GM21717 (cell line): ENCODE measurements around the gene ZNF787.
A peak's percentile ranks its signal among the peaks of the same experiment; 100 is the strongest.

Experiments used
- ATAC-seq: cut with Tn5 transposase; IDR thresholded peaks from one replicate; pipeline ENCODE4 v1.9.1; 2021; ENCODE audit warnings: mild to moderate bottlenecking, moderate library complexity; ENCODE audit not compliant: unreplicated experiment

ZNF787 gene

GRCh38 chr19:56089344-56089743, 31.8 kb downstream of the ZNF787 start:
- no peak for ATAC-seq

DNA sequence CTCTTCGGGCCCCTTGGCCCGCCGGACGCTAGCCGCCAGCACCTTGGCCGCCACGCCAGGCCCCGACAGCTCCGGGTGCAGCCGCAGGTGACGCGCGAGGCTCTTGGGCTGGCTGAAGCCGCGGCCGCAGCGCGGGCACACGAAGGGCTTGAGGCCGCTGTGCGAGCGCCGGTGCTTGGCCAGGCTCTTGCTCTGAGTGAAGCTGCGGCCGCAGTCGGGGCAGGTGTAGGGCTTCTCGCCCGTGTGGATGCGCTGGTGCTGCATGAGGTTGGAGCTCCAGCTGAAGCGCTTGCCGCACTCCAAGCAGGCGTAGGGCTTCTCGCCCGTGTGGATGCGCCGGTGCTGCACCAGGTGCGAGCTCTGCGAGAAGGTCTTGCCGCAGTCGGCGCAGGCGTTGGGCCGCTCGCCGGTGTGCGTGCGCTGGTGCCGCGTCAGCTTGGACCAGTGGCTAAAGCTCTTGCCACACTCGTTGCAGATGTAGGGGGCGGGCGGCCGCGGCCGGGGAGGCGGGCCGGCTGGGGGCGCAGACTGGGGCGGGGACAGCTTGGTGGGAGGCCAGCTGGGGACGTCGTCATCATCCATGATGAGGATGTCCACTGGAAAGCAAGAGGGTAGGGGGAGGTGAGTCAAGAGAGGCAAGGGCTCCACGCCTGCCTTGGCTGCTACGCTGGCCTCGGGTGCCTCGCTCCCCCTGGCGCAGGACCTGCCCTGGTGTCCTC, 32.4 kb downstream of the ZNF787 start:
- ATAC-seq: no peak

DNA sequence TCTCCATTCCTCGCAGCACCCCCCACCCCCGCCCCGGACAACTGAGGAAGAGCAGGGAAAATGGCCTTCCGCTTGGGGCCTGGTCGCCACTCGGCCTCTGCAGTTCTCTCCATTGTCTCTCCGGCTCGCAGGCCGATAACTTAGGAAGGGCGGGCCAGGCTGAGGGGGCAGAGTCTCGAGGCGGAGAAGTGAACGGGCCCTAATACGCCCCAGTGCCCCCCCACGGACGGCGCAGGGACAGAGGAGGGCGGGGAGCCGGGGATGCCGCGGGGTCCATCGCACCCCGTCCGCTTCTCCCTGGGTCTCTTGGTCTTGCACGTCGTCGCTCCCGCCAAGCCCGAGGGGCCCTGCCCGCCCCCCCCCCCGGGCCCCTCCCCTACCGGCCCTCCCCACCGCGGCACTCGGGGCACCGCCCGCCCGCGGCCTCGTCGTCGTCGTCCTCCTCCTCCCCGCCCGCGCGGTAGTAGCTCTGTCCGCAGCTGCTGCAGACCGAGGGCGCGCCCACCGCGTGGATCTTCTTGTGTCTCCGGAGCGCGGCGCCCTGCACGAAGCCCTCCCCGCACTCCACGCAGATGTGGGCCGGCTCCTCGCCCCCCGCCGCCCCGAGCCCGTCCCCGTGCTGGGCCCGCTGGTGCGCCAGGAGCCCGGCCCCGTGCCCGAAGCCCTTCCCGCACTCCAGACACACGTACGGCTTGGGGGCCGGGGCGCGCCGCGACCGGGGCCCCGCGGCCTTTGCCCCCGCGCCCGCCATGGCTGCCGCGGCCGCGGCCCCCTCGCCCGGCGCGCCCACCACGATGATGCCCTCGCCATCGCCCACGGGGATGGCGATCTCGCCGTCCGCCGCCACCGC, 33.2 kb downstream of the ZNF787 start:
- ATAC-seq: no peak

- ATAC-seq: no peak
Measured at GRCh38 chr19:56086671-56087430, 34.2 kb downstream of the ZNF787 start.

DNA sequence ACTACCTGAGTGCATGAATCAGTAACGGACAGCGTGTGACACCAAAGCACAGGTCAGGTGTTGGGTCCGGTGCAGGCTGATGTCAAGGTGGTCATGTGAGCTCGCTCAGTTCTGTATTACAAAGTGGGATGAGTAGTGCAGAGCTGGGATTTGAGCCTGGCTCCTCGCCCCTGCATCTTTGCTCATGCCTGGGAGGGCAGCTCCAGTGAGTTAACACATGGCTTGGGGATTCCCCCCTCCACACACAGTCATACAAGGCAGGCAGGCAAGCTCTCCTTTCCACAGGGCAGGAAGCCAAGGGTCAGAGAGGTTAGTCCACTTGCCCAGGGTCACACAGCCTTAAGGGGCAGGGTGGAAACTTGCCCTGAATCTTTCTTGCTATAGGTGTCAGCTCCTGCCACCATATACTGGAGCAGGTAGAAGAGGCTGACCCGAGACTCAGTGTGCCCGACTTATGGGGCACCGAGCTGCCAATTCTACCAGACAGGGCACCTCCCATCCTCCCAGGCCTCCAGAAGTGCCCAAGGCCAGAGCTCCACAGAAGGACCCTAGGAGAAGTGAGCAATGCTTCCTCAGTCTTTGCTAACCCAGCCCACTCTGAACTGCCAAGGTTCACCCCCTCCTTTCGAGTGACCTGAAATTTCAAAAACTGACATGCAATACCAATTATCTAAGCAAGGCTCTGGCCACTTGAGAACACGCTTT, 35.4 kb downstream of the ZNF787 start:
- no peak for ATAC-seq

- ATAC-seq: no peak
Measured at GRCh38 chr19:56084835-56085536, 36.1 kb downstream of the ZNF787 start.

DNA sequence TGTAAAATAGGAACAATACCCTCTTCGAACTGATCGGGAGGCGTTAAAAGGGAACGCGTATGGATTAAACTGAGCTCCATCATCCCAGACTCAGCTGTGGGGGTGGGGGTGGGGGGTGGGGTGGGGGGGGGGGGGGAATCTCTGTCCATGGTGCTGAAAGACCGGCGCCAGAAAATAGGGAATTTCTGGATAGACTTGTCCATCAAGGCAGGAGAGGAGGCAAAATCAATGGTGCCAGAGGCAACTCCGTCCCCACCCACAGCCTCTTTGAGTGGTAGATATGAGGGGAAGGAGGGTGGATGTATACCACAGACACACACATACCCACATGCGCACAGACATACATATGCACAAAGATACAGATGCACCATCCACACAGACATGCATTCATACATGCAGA, 37.4 kb downstream of the ZNF787 start:
- no peak for ATAC-seq

GRCh38 chr19:56080669-56081401, 40.3 kb downstream of the ZNF787 start:
- ATAC-seq: peak; percentile 59

DNA sequence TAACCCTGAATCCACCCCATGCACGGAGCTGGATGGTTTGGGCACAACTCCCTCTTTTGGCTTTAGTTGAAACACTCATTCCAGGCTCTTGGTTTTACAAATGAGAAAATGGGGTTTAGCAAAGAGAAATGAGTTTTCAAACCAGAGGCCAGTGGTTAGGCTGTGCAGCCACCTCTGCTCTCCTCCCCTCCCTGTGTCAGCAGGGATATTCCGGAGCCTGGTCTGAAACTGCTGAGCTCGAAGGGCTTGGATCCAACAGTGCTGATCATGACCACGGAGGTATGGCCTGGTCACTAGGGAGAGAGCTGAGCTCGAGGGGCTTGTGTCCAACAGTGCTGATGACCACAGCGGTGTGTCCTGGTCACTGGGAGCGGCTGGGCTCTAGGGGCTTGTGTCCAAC, 41.5 kb downstream of the ZNF787 start:
- ATAC-seq: no peak

DNA sequence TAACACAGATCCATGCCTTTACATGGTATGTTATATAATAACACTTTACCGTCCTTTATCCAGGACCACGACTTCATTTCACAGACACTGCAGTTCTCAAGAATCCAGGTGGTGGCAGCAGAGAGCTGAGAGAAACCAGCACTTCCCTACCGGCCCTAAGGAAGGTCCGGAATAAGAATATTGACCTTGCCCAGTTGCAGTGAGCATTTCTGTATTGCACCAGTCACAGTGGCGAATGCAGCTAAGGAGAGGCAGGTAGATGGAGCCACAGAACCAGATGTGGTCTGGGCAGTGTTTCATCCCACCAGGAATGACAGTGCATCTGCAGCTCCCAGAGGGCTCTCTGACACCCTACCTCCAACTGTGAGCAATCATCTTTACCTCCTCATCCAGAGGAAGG, 44.6 kb downstream of the ZNF787 start:
- no peak for ATAC-seq

- ATAC-seq: no peak
Measured at GRCh38 chr19:56071151-56071550, 49.9 kb downstream of the ZNF787 start.

DNA sequence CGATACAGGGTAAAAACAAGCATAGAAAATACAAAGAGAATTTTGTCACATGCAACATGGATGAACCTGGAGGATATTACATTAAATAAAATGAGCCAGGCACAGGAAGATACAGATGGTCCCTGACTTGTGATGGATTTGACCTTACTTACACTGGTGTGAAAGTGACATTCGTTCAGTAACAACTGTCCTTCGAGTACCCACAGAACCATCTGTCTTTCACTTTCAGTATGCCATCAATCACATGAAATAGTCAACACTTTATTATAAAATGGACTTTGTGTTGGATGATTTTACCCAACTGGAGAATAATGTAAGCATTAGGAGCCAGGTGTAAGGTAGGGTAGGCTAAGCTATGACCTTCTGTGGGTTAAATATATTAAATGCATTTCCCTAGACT, 51.5 kb downstream of the ZNF787 start:
- ATAC-seq: no peak

DNA sequence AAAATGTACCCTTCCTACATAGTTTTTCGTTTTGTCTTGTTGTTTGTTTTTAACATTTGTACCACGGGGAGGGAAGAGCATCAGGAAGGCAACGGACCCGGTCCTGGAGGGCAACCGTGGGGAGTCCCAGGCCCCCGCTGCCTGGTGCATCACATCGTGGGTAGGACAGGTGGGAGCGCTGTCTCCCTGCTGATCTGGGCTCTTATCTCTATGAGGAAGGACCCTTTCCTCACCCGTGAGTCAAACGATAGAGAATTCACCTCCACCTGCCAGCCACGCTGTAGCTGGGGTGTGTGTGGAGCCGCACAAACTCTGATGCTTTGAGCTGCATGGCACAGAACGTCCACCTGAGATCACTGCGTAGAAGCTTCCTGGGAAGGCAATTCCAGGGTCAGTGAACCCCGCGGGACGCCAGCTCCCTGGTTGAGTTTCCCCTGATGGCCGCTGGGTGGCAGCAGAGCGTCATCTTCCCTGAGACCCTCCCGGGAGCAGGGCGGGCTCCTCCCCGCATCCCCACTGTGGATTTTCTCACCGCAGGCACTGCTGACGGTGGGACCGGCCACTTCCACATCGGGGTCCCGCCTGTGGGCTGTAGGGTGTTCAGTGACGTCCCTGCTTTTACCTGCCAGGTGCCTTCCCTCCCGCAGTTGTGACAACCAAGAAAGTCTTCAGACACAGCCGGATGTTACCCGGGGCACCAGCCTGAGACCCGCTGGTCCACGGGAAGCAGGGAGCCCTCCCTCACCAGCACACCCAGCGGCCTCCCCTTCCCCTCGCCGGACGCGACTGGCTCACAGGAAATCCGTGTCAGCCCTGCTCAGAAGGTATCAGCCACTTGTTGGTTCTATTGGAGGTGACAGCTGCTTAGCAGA, 54.7 kb downstream of the ZNF787 start:
- ATAC-seq: no peak

GRCh38 chr19:56053596-56053995, 67.5 kb downstream of the ZNF787 start:
- ATAC-seq: no peak
